Stimulated activated CD4-positive, alpha-beta T cell treated with anti-CD3 and anti-CD28 coated beads, Interleukin-4, amount 100 ng/mL, for 24 hours (primary cell): Measurements from ENCODE around the gene PHETA2.
A peak's percentile ranks its signal among the peaks of the same experiment; 100 is the strongest.
"Not testable (repeated sequence)": the region's sequence is repeated elsewhere in the genome, so short reads cannot be mapped to it uniquely, and the experiment has no call there.

ENCODE experiments used
- DNase-seq: peaks from one replicate; pipeline ENCODE4 v3.0.0-alpha.2; 2020

PHETA2 gene

DNA sequence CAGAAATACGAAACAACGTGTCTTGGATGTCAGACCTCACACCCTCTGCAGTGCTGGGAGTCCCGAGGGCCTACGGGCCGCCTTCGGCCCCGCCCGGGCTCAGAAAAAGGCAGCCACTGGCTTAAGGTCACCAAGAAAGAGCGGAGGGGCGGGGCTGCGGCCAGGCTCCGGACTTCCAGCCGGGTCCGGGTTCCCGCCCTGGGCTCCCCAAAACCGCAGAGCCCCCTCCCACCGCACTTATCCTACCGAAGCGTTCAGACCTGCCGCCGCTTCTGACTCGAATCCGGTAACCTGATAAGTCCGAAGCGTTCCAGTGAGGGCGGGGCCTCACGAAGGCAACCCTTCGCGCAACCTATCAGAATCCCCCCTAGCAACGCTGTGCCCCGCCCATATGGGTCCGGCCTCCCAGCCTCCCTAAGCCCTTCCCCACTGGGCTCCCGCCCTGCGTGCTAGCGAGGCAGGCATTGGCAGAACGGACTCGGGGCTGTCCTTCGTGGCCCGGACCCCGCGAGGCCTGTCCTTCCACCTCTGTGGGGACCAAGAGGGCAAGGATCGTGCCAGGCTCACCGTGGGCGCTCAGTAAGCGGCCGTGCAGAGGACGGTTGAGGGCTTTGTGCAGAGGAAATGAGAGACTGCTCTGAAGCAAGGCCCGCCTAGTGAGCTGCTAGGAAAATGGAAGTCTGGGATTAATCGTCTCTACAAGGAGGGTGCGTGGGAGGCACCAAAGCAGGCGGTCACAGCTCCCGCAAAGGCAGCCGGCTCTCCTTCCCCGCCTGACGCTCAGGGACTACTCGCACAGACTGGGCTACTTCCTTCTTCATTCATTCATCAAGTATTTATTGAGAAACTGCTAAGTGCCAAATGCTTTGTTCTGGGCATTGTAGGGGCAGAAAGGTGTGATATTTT, 3.3 kb upstream of the PHETA2 start, which contains the start of gene NAGA:
Gene NAGA (minus strand): TSS at position 296 of the 906 bp plus-strand sequence. CDS start 515 bp downstream, outside the sequence.
- peak; percentile 93 for DNase-seq

DNA sequence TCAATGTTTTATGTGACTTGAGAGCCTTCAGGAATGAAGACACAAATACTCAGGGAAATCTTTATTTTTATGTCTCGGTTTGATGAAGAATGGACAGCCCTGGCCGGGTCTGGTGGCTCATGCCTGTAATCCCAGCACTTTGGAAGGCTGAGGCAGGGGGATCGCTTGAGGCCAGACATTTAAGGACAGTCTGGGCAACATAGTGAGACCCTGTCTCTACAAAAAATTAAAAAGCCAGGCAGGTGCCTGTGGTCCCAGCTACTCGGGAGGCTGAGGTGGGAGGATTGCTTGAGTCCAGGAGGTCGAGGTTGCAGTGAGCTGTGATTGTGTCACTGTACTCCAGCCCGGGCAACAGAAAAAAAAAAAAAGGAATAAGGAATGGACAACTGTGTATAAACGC, 2.5 kb upstream of the PHETA2 start:
- not testable (repeated sequence) for DNase-seq

DNA sequence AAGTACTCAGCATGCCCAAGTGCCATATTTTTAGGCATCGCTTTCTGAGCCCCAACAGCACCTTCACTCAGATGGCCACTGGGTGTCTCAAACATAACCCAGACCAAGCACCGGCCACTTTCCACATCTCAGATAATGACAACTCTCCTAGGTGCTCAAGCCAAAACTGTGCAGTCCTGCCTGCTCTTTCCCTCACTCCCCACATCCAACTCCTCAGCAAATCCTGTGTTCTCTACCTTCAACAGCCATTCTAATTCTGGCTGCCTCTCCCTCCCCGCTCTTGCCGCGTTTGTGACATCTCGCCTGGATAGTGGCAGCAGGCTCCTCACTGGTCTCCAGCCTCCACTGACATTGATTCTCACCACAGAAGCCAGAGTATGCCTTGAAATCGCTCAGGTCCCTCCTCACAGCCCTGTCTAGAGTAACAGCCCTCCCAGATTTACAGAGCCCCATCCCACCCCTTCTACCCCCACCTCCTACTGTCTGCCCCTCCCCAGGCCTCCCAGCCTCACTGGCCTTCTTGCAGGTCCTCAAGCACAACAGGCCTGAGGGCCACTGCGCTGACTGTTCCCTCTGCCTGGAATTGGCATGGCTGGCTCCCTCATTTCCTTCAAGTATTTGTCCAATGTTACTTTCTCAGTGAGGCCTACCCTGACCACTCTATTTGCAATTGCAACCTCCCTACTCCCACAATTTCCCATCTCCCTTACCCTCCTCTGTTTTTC, 1.3 kb upstream of the PHETA2 start:
- no peak for DNase-seq

DNA sequence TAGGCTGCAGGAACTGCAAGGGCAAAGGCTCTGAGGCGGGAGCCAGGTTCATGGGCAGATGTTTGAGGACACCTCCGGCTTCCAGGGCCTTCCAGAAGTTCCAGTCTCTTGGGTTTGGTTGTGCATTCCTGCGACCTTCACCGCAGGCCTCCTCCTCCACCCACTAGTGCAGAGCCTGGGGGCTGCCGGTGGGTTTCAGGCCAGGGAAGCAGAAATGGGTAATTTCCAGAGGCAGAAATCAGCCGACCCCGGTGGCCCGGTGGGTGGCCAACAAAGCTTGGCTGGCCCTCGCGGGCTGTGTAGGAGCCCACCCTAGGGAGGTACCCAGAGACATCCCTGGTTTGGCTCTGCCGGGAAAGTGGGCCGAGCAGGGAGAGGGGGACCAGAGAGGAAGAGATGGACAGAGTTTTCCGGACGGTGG, 417 bp upstream of the PHETA2 start:
- DNase-seq: no peak

DNA sequence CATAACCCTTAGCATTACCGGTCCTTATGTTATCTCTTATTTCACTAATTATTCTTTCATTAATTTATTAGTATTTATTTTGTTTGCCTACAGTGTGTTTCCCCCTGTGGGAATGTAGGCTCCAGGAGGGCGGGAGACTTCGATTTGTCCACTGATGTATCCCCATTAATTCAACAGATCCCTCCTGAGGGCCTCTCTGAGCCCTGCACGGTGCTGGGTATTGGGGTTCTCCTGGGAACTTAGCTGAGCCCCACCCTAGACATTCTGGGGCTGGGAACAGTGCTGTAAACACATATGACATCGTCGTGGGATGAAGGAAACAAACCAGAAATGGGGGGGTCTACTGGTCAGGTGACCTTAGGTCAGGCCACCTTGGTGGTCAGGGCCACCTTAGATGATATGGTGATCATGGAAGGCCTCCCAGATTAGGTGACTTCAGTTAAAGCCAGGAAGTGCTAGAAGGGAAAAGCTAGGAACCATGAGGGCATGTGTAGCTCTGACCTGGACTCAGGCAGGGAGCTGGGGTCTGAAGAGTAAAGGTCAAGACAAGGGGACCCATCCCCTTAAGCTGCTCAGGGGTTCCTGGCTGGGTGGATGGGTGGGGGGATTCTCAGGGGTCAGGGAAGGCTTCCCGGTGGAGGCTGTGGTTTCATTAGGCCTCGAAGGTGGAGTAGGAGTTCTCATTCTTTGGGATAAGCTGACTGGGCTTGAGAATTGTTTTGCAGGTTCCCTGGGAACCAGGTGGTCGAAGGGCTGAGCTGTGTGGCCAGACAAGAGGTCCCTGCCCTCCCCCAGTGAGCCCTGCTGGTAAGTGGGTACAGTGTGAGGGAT, 1.0 kb downstream of the PHETA2 start:
- DNase-seq: no peak

DNA sequence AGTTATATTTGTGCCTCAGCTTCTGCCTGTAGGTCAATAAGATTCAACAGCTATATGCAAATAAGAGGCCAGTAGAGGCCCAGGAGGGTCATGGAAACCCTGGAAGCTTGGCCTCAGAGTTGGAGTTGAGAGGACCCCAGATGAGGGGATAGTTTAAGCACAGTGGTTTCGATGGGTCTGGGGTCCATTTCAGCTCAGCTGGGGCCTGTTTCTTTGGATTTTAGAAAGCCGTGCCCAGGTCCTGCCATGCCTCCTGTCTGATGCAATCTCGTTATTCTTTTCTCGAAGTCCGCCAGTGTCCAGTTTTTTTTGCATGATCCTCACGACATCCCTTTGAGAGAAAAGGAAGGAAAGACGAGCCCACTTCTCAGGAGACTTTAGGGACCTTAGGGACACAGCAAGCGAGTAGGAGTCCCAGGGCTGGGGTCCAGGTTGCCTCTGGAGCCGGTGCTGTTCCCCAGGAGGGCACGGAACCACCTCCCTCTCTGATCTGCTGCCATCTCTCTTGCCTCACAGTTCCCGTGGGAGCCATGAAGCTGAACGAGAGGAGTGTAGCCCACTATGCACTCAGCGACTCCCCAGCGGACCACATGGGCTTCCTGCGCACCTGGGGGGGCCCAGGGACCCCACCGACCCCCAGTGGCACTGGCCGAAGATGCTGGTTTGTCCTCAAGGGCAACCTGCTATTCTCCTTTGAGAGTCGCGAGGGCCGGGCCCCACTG, 2.9 kb downstream of the PHETA2 start:
- no peak for DNase-seq

DNA sequence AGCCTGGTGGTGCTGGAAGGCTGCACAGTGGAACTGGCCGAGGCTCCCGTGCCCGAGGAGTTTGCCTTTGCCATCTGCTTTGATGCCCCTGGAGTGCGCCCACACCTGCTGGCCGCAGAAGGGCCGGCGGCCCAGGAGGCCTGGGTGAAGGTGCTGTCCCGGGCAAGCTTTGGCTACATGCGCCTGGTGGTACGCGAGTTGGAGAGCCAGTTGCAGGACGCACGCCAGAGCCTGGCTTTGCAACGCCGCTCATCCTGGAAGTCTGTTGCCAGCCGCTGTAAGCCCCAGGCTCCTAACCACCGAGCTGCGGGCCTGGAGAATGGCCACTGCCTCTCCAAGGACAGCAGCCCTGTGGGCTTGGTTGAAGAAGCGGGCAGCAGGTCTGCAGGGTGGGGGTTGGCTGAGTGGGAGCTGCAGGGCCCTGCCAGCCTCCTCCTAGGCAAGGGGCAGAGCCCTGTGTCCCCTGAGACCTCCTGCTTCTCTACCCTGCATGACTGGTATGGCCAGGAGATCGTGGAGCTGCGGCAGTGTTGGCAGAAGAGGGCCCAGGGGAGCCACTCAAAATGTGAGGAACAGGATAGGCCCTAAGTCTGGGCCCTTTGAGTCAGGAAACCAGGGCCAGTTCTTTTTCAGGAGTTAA, 3.6 kb downstream of the PHETA2 start:
- DNase-seq: no peak

DNA sequence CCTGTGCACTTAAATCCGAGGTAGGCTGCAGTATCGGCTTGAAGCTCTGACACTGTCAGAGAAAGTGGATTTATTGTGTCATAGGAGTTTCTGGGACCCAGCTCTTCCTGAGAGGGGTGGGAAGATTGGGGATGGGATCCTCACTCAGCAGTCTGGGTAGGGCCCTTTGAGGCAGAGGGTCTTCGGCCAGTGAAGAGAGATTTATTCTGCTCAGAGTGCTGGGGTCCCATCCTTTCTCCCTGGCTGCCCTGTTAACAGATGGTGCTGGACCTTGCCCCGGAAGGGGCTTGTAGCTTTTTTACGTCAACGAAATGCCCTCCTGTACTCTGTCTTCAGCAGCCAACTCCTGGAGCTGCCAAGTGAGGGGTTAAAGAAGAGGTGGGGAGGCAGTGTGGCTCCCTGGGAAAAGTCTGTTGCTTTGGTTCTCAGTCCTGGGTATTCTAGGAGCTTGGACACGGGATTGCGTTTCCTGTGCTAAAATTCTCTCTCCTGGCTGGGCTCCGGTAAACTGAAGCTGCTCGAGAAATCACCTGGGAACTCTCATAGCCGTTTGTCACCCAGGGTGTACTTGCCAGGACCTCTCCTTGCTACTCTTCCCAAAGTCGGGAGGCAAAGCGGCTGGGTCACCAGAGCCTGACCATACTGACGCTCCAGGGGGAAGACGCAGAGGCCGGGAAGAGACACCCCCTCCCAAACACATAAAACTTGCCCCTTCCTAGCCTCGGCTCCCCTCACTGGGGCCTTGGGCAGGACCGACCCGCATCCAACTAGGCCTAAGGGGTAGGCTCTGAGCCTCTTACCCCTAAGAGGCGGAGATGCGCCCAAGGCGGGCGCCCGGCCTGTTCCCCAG, 4.6 kb downstream of the PHETA2 start:
- no peak for DNase-seq

DNA sequence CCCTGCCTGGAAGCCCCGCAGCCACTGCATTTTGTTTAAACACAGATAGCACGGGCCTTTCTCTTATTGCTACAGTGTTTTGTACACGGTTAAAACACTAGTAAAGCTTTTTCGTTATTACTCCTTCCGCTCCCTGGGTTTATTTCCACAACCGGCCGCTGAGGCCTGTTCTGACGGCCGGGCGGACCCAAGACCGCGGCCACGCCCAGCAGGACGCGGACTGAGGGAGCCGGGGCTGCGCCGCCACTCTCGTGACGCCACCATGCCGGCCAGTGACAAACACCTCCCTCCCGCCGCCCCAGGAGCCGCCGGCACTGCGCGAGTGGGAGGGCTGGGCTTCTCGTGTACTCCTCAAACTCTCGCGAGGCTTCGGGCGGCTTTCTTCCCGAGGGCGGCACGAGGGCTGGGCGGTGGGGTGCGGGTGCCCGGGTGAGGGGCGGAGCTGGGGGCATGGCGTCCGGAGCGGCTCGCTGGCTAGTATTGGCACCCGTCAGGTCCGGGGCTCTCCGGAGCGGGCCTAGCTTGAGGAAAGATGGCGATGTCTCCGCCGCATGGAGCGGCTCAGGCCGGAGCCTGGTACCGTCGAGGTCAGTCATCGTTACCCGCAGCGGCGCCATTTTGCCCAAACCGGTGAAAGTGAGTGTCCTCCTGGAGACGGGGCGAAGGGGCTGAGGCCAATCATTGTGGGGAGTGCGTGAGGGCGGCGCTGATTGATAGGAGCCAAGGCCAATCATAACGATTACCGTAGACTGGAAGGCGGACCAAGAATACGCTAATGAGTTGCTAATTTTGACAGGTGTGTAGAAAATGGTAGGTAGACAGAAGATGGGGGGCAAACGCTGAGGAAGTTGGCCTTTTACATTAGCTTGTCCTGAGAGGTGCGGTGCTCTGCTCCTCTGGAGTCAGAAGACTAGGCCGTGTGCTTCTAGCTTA, 5.5 kb downstream of the PHETA2 start, which contains the start of gene SMDT1:
Gene SMDT1 (plus strand): TSS at position 382 of the 933 bp plus-strand sequence. CDS start 69 bp downstream, at position 451.
- DNase-seq: peak; percentile 99

DNA sequence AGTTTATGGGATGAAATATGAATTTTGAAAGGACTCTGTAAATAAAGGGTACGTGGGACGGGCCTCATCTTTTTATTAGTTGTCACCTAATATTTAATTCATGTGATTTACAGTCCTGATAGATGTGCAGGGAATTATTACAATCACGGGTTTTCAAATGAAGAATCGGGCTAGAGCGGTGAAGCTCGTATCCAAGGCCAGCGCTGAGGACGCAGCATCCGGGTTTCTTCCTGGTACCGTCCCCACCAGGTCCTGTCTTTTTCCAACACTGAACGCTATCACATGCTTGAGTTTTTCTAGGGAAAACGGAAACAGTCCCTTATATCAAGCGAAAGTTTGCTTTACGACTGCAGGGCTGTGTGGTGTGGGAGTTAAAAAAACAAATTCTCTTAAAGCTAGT, 6.2 kb downstream of the PHETA2 start:
- no peak for DNase-seq

DNA sequence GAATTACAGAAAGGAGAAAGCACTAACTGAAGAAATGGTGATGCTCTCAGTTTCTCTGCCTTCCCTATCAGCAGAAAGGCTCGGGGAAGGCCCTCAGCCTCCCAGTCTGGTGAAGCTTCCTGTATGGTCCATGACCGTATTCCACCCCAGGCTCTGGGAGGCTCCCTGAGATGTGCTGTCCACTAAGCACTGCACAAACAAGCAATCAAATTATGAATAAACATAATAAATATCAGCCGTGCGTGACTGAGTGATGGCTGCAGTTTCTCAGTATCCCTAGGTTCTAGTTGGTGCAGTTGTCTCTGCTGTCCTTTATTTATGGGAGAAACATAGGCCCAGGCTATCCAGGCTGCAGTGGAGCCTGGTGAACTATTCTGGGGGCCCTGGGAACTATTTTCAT, 9.1 kb downstream of the PHETA2 start:
- no peak for DNase-seq

DNA sequence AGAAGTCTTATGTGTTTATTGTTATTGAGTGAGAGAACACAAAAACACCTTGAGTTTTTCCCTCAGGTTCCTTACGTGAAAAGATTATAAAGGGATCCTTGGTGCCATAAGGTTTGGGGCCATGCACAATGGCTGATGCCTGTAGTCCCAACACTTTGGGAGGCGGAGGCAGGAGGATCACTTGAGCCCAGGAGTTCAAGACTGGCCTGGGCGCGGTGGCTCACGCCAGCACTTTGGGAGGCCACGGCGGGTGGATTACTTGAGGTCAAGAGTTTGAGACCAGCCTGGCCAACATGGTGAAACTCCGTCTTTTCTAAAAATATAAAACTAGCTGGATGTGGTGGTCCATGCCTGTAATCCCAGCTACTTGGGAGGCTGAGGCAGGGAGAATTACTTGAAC, 10.8 kb downstream of the PHETA2 start:
- DNase-seq: no peak

DNA sequence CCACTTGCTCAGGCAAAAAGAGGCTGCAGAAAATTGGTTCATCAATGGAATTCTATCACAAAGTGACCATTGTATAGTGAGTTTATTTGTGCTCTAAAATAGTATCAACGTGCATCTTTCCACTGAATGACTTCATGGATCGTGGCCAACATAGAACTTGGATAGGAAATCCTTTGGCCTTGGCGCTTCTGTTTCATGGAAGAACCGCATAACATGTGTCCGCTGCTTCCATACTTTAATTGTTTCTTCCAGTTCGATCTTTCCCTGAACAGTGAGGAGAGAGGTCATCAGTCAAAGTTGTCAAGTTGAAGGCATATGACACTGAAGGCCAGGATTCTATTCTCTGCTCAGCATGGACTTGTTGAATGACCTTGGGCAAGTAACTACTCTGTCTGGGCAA, 12.0 kb downstream of the PHETA2 start:
- DNase-seq: no peak

DNA sequence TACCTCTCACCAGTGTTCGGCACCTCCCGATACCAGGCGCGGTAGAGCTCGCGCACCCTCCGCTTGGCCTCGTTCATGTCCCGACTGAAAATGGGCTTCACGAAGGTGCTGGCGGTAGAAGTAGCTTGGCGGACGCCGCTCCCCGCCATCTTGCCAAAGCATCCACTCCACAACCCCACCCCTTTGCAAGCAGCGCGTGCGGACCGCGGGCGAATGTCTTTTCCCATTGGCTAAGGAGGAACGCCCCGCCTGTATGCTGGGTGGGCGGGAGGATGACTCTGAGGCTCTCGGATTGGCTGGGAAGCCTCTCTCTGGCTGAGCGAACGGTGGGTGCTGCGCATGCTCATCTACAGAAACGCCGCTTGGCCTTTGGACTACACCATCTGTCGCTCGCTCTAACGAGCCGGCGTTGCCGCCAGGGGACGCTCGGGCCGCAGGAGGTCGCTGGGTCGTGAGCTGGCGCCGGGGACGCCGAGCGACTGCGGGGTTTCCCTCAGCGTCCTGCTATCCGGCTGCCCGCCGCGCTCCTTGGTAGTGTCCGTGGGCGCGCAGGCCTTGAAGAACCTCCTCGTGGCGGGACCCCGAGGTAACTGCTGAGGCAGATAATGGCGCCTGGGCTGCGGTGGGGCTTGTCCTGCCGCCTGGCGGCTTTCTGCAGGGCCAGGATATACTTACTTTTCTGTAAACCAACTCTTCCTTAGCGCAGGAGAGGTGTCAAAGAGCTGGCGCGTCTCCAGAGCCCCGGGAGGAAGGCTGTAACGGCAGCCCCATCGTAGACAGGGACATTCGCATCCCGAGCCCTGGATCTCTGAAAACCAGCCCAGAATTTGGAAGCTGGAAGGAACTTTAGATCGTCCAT, 16.8 kb downstream of the PHETA2 start, which contains the start of gene NDUFA6:
Gene NDUFA6 (minus strand): TSS at position 177 of the 859 bp plus-strand sequence. CDS start 28 bp downstream, at position 149.
- DNase-seq: peak; percentile 99

DNA sequence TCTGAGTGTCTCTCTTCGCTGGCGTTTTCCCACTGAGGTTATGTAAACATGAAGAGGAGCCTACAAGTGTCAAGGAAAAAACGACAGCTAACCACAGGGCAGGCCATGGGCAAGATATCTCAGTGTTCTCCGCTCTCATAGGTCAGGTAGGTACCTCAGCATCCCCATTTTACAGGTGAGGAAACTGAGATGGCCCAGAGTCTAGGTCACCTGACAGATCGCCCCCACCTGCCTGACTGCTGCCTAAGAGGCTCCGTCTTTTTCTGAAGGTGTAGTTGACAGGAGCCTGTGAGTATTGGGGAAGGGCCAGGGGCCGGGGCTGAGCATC, 17.4 kb downstream of the PHETA2 start:
- DNase-seq: no peak

DNA sequence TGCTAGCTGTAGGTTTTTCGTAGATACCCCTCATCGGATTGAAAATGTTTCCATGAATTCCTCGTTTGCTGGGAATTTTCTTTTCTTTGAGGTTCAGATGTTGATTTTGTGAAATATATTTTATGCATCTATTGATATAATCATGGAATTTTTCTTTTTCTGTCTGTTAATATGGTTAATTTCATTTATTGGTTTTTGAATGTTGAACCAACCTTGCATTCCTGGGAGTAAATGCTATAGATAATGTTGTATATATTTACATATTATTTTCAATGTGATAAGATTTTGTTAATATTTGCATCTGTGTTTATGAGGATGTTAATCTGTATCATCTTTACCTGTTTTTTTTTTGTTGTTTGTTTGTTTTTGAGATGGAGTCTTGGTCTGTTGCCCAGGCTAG, 27.2 kb downstream of the PHETA2 start:
- no peak for DNase-seq

DNA sequence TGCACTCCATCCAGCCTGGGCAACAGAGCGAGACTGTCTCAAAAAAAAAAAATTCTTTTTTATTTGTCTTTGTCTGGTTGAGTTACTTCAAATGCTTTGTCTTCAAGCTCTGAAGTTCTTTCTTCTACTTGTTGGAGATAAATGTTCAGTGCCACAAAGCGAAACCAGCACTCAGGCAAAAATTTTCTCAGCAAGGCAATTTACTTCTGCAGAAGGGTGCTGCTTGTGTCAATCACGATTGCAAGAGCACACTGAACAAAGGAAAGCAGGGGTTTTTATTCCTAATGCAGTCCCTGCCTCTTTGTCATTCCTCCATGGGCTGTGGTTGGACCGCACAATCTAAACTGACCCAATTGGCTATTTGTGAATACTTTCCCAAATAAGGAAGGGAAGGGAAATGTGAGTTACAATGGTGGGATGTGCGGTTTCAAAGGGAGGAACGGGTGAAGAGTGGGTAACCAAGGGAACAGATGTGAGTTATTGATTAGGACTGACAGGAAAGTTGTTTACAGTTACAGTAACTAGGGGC, 30.3 kb downstream of the PHETA2 start:
- DNase-seq: not testable (repeated sequence)

DNA sequence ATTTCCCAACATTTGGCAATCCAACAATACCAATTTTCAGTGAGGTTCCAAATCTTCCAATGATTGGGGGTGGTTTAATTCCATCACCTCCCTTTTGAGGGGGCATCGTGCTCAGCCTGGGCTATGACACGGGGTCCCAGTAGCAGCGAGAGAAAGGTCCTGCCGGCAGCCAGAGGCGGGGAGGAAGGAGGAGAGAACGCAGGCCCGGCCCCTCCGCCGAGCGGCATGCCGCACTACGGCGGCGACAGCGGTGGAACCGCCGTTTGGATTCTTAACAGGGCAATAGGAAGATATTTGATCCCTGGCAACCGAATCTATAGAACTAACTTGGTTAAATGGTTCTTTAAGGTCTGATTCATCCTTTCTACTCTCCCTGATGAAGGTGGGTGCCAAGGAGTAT, 34.8 kb downstream of the PHETA2 start:
- no peak for DNase-seq
